GM19324 (cell line): ENCODE results near the gene OR4B1.

ENCODE experiments used
- ATAC-seq: cut with Tn5 transposase; IDR thresholded peaks from one replicate; pipeline ENCODE4 v1.9.1; 2021; ENCODE audit warnings: mild to moderate bottlenecking, moderate library complexity; ENCODE audit not compliant: unreplicated experiment, low FRiP score

The OR4B1 gene

GRCh38 chr11:48248902-48249301, 32.3 kb downstream of the OR4B1 start:
- ATAC-seq = no peak

DNA sequence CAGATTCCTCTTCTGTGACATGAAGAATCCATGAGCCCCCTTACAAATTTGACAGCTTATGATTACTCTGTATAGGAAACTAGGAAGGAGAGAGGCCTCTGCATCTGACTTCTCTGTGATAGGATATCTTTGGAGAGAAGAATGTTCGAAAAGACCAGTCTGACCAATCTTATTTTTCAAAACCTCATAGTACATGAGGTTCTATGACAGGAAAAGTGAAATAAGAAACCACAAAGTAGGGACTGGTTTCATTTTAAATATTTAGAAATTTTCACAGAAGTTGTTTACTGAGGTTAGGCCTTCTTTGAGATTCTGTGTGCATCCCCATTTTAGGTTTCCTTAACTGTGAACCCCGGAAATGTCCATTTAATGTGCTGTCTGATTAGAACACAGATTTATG, 45.0 kb downstream of the OR4B1 start:
- ATAC-seq = no peak

DNA sequence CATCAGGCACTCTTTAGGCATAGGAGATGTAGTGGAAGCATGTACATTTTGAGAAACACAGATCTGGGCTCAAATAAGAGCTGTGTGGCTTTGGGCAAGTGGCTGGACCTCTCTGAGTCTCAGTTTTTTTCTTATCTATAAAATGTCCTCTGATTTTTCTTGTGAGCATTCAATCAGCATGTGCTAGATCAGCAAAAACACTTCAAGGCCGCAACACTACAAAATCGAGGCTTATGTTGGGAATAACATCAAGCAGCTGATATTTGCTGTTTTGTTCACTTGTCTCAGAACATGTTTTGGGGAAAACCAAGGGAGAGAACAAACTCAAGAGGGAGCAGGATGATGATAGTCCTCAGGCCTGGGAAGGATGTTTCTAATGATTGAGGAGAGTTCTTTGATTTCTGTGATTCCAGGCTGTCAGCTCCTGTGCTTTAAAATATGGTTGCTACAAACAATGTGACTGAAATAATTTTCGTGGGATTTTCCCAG, 46.9 kb downstream of the OR4B1 start, which contains the start of gene OR4X1:
TSS of gene OR4X1 (plus strand) at position 439 of the 489 bp plus-strand sequence. CDS start at position 439, 0 bp downstream.
- ATAC-seq = no peak
